MM.1S (cell line): ENCODE data around the gene PNPLA7.

Experiments used
- DNase-seq: peaks from one replicate; pipeline ENCODE4 v3.0.0-alpha.2; 2015
- H2AFZ ChIP-seq: fragments of 300-600 bp; sonication (generic); 2 replicates; pipeline ENCODE4 v1.6.0; 2016; ENCODE audit warnings: antibody characterized with exemption, low read length
- H3F3A ChIP-seq: fragments of 300-600 bp; sonication (generic); 2 replicates; pipeline ENCODE4 v1.6.1; 2016; ENCODE audit warnings: mild to moderate bottlenecking, antibody characterized with exemption, low read length, moderate library complexity, mixed read lengths; ENCODE audit not compliant: insufficient read depth
- H3K27ac ChIP-seq: fragments of 300-600 bp; sonication (generic); 2 replicates; pipeline ENCODE4 v1.5.1; 2016; ENCODE audit warnings: mild to moderate bottlenecking, low read length
- H3K27me3 ChIP-seq: fragments of 300-600 bp; sonication (generic); replicated peaks from 2 replicates; pipeline ENCODE4 v1.6.0; 2016; ENCODE audit warnings: low read length; ENCODE audit not compliant: insufficient read depth
- H3K36me3 ChIP-seq: fragments of 300-600 bp; sonication (generic); replicated peaks from 2 replicates; pipeline ENCODE4 v1.6.1; 2016; ENCODE audit warnings: mild to moderate bottlenecking, low read length, mixed read lengths; ENCODE audit not compliant: insufficient read depth
- H3K4me1 ChIP-seq: fragments of 300-600 bp; sonication (generic); 2 replicates; pipeline ENCODE4 v1.6.1; 2016; ENCODE audit warnings: low read length, mixed read lengths
- H3K4me2 ChIP-seq: fragments of 300-600 bp; sonication (generic); 2 replicates; pipeline ENCODE4 v1.6.0; 2016; ENCODE audit warnings: low read depth, low read length
- H3K4me3 ChIP-seq: fragments of 300-600 bp; sonication (generic); 2 replicates; pipeline ENCODE4 v1.5.1; 2016; ENCODE audit warnings: low read length, mixed read lengths
- H3K79me2 ChIP-seq: fragments of 300-600 bp; sonication (generic); 2 replicates; pipeline ENCODE4 v1.6.1; 2016; ENCODE audit warnings: mixed run types, low read length, mixed read lengths
- H3K9ac ChIP-seq: fragments of 300-600 bp; sonication (generic); 2 replicates; pipeline ENCODE4 v1.6.1; 2016; ENCODE audit warnings: low read length, mixed read lengths
- H3K9me2 ChIP-seq: fragments of 300-600 bp; sonication (generic); replicated peaks from 2 replicates; pipeline ENCODE4 v1.6.1; 2016; ENCODE audit warnings: mild to moderate bottlenecking, low read length, mixed read lengths; ENCODE audit not compliant: insufficient read depth
- H3K9me3 ChIP-seq: fragments of 300-600 bp; sonication (generic); replicated peaks from 2 replicates; pipeline ENCODE4 v1.6.1; 2016; ENCODE audit warnings: mild to moderate bottlenecking, low read length, mixed read lengths; ENCODE audit not compliant: insufficient read depth
- H4K20me1 ChIP-seq: fragments of 300-600 bp; sonication (generic); 2 replicates; pipeline ENCODE4 v1.6.1; 2016; ENCODE audit warnings: mild to moderate bottlenecking, low read length, moderate library complexity, mixed read lengths; ENCODE audit not compliant: insufficient read depth
- CTCF ChIP-seq: fragments of 300-600 bp; sonication (generic); IDR thresholded peaks from 2 replicates; pipeline ENCODE4 v1.5.1; 2016; ENCODE audit warnings: antibody characterized with exemption, low read length, mixed read lengths
- EZH2 ChIP-seq: fragments of 300-600 bp; sonication (generic); optimal IDR thresholded peaks from 2 replicates; pipeline ENCODE3; 2017; ENCODE audit warnings: low read depth, mild to moderate bottlenecking, antibody characterized with exemption, low read length, mixed read lengths
- EZH2phosphoT487 ChIP-seq: fragments of 300-600 bp; sonication (generic); IDR thresholded peaks from 2 replicates; pipeline ENCODE4 v1.6.1; 2018; ENCODE audit warnings: antibody characterized with exemption, low read length

The PNPLA7 gene

GRCh38 chr9:137582286-137582860 lies 32.2 kb upstream of the PNPLA7 start:
- Histone ChIP-seq H3K27ac (no peak overlapping the region), H3K4me3 (no peak overlapping the region), H2AFZ (no peak overlapping the region), H3K9me3 (no peaks in the 10 kb centered on the region), H3K4me2 (no peak overlapping the region), H3K9me2 (no peaks in the 10 kb centered on the region), H3K79me2 (peaks cover 29% of the 10 kb centered on the region), H3K9ac (no peak overlapping the region), H3F3A (no peaks in the 10 kb centered on the region; the same call in 1 of the 2 replicates), H3K36me3 (peaks cover 5% of the 10 kb centered on the region; the same call in 1 of the 2 replicates), H4K20me1 (no peaks in the 10 kb centered on the region), H3K27me3 (no peaks in the 10 kb centered on the region), H3K4me1 (peaks cover 1% of the 10 kb centered on the region)
- TF ChIP-seq CTCF (no peak), EZH2 (no peak), EZH2phosphoT487 (no peak)
- no peak for DNase-seq

- Histone ChIP-seq H3K79me2 (peaks cover 29% of the 10 kb centered on the region), H3K27me3 (no peaks in the 10 kb centered on the region), H2AFZ (no peak overlapping the region), H3K4me1 (peaks cover 9% of the 10 kb centered on the region), H3F3A (peaks cover 6% of the 10 kb centered on the region), H3K36me3 (no peaks in the 10 kb centered on the region), H3K9ac (no peak overlapping the region), H3K4me2 (no peak overlapping the region), H3K27ac (no peak overlapping the region), H4K20me1 (no peaks in the 10 kb centered on the region), H3K9me2 (no peaks in the 10 kb centered on the region), H3K4me3 (no peak overlapping the region), H3K9me3 (no peaks in the 10 kb centered on the region)
- TF ChIP-seq CTCF (no peak), EZH2phosphoT487 (no peak), EZH2 (no peak)
- DNase-seq = no peak
Observed at GRCh38 chr9:137581361-137582285, 31.4 kb upstream of the PNPLA7 start.

GRCh38 chr9:137580954-137581322 lies 30.7 kb upstream of the PNPLA7 start:
- no peak overlapping the region for H3K4me3 ChIP-seq
- TF ChIP-seq EZH2 (no peak), CTCF (no peak), EZH2phosphoT487 (no peak)
- H3K9me2 ChIP-seq = no peaks in the 10 kb centered on the region
- H3K79me2 ChIP-seq = peaks cover 29% of the 10 kb centered on the region
- peaks cover 13% of the 10 kb centered on the region for H3F3A ChIP-seq
- H3K36me3 ChIP-seq = no peaks in the 10 kb centered on the region
- no peaks in the 10 kb centered on the region for H4K20me1 ChIP-seq
- no peak overlapping the region for H3K4me2 ChIP-seq
- no peaks in the 10 kb centered on the region for H3K27me3 ChIP-seq
- no peaks in the 10 kb centered on the region for H3K9me3 ChIP-seq
- H3K4me1 ChIP-seq = peaks cover 16% of the 10 kb centered on the region
- DNase-seq = no peak
- no peak overlapping the region for H3K9ac ChIP-seq
- no peak overlapping the region for H3K27ac ChIP-seq
- H2AFZ ChIP-seq = no peak overlapping the region
